ENCODE measurements around the gene ADCY3. TPM values are rescaled to one million over a fixed set of nuclear protein-coding genes. Genes with fewer than 3 reads are reported as not detected.
A peak's percentile ranks its signal among the peaks of the same experiment; 100 is the strongest.

ADCY3 gene
- total RNA-seq, 3 donors from 2014 or later: 29.3 to 89.1 (median 56.1) TPM

GRCh38 chr2:24899361-24899910 is 20.6 kb downstream of the ADCY3 start:
- H3K27me3 ChIP-seq: no peaks in the 10 kb centered on the region
- H3K36me3 ChIP-seq: no peaks in the 10 kb centered on the region
- H3K4me3 ChIP-seq: no peak overlapping the region
- intact Hi-C loops (cut with DNase I; ENCODE audit: low total_unique reads): no loop called here
- no peaks in the 10 kb centered on the region for H3K4me1 ChIP-seq
- TF ChIP-seq POLR2AphosphoS5 (IDR thresholded peaks at IDR 0.05) (no peak), CTCF (IDR thresholded peaks at IDR 0.05) (no peak)
- no peak for DNase-seq (ENCODE audit: low spot score in 2 of 2)
- H3K27ac ChIP-seq: no peak overlapping the region
- H3K9me3 ChIP-seq: peaks cover 3 to 6% of the 10 kb centered on the region in 2 donors

GRCh38 chr2:24898122-24899109 is 21.6 kb downstream of the ADCY3 start:
- TF ChIP-seq POLR2A (IDR thresholded peaks at IDR 0.05): no peak
- no peak for TF ChIP-seq POLR2AphosphoS5 (IDR thresholded peaks at IDR 0.05)
- TF ChIP-seq CTCF (IDR thresholded peaks at IDR 0.05): no peak
- H3K27me3 ChIP-seq: no peaks in the 10 kb centered on the region
- no peak for DNase-seq (ENCODE audit: low spot score in 2 of 2)
- intact Hi-C loops (cut with DNase I; ENCODE audit: low total_unique reads): no loop called here
- peaks cover 3 to 6% of the 10 kb centered on the region in 2 donors for H3K9me3 ChIP-seq
- H3K36me3 ChIP-seq: no peaks in the 10 kb centered on the region
- H3K27ac ChIP-seq: peak overlapping the region in 1 of 2 donors; percentile 43
- peak overlapping the region in 1 of 3 donors; percentile 54 for H3K4me3 ChIP-seq
- no peaks in the 10 kb centered on the region for H3K4me1 ChIP-seq

- Histone ChIP-seq H3K9me3 (peaks cover 3 to 6% of the 10 kb centered on the region in 2 donors), H3K27me3 (no peaks in the 10 kb centered on the region), H3K36me3 (no peaks in the 10 kb centered on the region), H3K27ac (no peak overlapping the region), H3K4me1 (no peaks in the 10 kb centered on the region), H3K4me3 (no peak overlapping the region)
- no peak for DNase-seq (ENCODE audit: low spot score in 2 of 2)
- TF ChIP-seq CTCF (IDR thresholded peaks at IDR 0.05): no peak
- TF ChIP-seq POLR2A (IDR thresholded peaks at IDR 0.05): no peak
- no peak for TF ChIP-seq POLR2AphosphoS5 (IDR thresholded peaks at IDR 0.05)
- intact Hi-C loops (cut with DNase I; ENCODE audit: low total_unique reads): no loop called here
Observed at GRCh38 chr2:24894750-24895149, 25.3 kb downstream of the ADCY3 start.

GRCh38 chr2:24893934-24894333 is 26.1 kb downstream of the ADCY3 start:
- DNase-seq (ENCODE audit: low spot score in 2 of 2): no peak
- Histone ChIP-seq H3K4me1 (no peaks in the 10 kb centered on the region), H3K4me3 (no peak overlapping the region), H3K27me3 (no peaks in the 10 kb centered on the region), H3K27ac (no peak overlapping the region), H3K36me3 (no peaks in the 10 kb centered on the region), H3K9me3 (peaks cover 3 to 6% of the 10 kb centered on the region in 2 donors)
- TF ChIP-seq CTCF (IDR thresholded peaks at IDR 0.05): no peak
- TF ChIP-seq POLR2A (IDR thresholded peaks at IDR 0.05): no peak
- TF ChIP-seq POLR2AphosphoS5 (IDR thresholded peaks at IDR 0.05): no peak
- intact Hi-C loops (cut with DNase I; ENCODE audit: low total_unique reads): no loop called here

GRCh38 chr2:24892928-24893327 is 27.1 kb downstream of the ADCY3 start:
- Histone ChIP-seq H3K4me3 (no peak overlapping the region), H3K27me3 (no peaks in the 10 kb centered on the region), H3K4me1 (no peaks in the 10 kb centered on the region), H3K9me3 (peaks cover 3 to 6% of the 10 kb centered on the region in 2 donors), H3K27ac (no peak overlapping the region), H3K36me3 (no peaks in the 10 kb centered on the region)
- intact Hi-C loops (cut with DNase I; ENCODE audit: low total_unique reads): no loop called here
- DNase-seq (ENCODE audit: low spot score in 2 of 2): no peak
- no peak for TF ChIP-seq POLR2AphosphoS5 (IDR thresholded peaks at IDR 0.05)
- no peak for TF ChIP-seq POLR2A (IDR thresholded peaks at IDR 0.05)
- TF ChIP-seq CTCF (IDR thresholded peaks at IDR 0.05): no peak

Data from breast epithelium (tissue), 4 donors.